ENCODE measurements around the gene METTL26.

METTL26 gene

GRCh38 chr16:629833-630248, 6.3 kb downstream of the METTL26 start:
- H3K27ac ChIP-seq (replicated peaks) = no peak overlapping the region
- no peak for DNase-seq (ENCODE audit: low read depth in 1 of 2, low spot score in 1 of 2)
- no peaks in the 10 kb centered on the region for H3K27me3 ChIP-seq (ENCODE audit: insufficient read depth, poor library complexity, severe bottlenecking)
- TF ChIP-seq SPI1 (IDR thresholded peaks at IDR 0.05; ENCODE audit: borderline replicate concordance, low read depth) (no peak), REST (IDR thresholded peaks at IDR 0.05; ENCODE audit: insufficient replicate concordance, low read depth) (no peak)
- H3K4me3 ChIP-seq (replicated peaks; ENCODE audit: insufficient read depth, low read length) = no peak overlapping the region

- H3K27ac ChIP-seq (replicated peaks) = no peak overlapping the region
- no peak for TF ChIP-seq SPI1 (IDR thresholded peaks at IDR 0.05; ENCODE audit: borderline replicate concordance, low read depth)
- no peak for TF ChIP-seq CTCF (IDR thresholded peaks at IDR 0.05; ENCODE audit: insufficient read depth, low read length)
- no peak for TF ChIP-seq POLR2AphosphoS5 (IDR thresholded peaks at IDR 0.05; ENCODE audit: low read depth)
- TF ChIP-seq REST (IDR thresholded peaks at IDR 0.05; ENCODE audit: insufficient replicate concordance, low read depth) = no peak
- no peak for TF ChIP-seq GABPA (IDR thresholded peaks at IDR 0.05; ENCODE audit: low read depth)
- no peak overlapping the region for H3K4me3 ChIP-seq (replicated peaks; ENCODE audit: insufficient read depth, low read length)
- no peaks in the 10 kb centered on the region for H3K27me3 ChIP-seq (ENCODE audit: insufficient read depth, poor library complexity, severe bottlenecking)
- no peak for DNase-seq (ENCODE audit: low read depth in 1 of 2, low spot score in 1 of 2)
These were observed 6.8 kb downstream of the METTL26 start for GRCh38 chr16:629185-629832.

- TF ChIP-seq REST (IDR thresholded peaks at IDR 0.05; ENCODE audit: insufficient replicate concordance, low read depth) (no peak), GABPA (IDR thresholded peaks at IDR 0.05; ENCODE audit: low read depth) (no peak), CTCF (IDR thresholded peaks at IDR 0.05; ENCODE audit: insufficient read depth, low read length) (no peak), POLR2AphosphoS5 (IDR thresholded peaks at IDR 0.05; ENCODE audit: low read depth) (no peak), SPI1 (IDR thresholded peaks at IDR 0.05; ENCODE audit: borderline replicate concordance, low read depth) (no peak)
- no peak for DNase-seq (ENCODE audit: low read depth in 1 of 2, low spot score in 1 of 2)
- H3K27me3 ChIP-seq (ENCODE audit: insufficient read depth, poor library complexity, severe bottlenecking) = no peaks in the 10 kb centered on the region
- no peak overlapping the region for H3K27ac ChIP-seq (replicated peaks)
- no peak overlapping the region for H3K4me3 ChIP-seq (replicated peaks; ENCODE audit: insufficient read depth, low read length)
These were observed 7.6 kb downstream of the METTL26 start for GRCh38 chr16:628321-629061.
